MM.1S (cell line): Measurements from ENCODE around the gene MAN2A2.

ENCODE experiments used
- CTCF ChIP-seq: fragments of 300-600 bp; sonication (generic); IDR thresholded peaks from 2 replicates; pipeline ENCODE4 v1.5.1; 2016; ENCODE audit warnings: antibody characterized with exemption, low read length, mixed read lengths
- EZH2 ChIP-seq: fragments of 300-600 bp; sonication (generic); optimal IDR thresholded peaks from 2 replicates; pipeline ENCODE3; 2017; ENCODE audit warnings: low read depth, mild to moderate bottlenecking, antibody characterized with exemption, low read length, mixed read lengths
- EZH2phosphoT487 ChIP-seq: fragments of 300-600 bp; sonication (generic); IDR thresholded peaks from 2 replicates; pipeline ENCODE4 v1.6.1; 2018; ENCODE audit warnings: antibody characterized with exemption, low read length

DNA sequence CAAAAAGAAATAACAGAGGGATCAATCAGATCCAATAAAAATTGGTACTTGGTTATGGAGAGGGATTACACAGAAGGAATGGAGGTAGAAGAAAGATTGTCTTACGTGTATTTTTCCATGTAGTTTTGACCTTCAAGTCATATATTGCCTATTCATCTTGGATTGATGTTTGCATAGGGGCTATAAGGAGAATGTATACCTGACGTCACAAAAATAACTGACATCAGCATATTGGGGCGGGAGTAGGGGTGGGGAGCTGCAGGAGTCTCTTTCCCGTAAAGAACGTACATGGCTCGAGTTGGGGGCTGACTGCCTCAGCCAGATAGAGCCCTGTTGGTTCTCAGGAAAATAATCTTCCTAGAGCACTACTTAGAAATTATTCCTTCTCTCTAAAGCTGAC is 40.6 kb upstream of the MAN2A2 start:
- TF ChIP-seq CTCF (no peak), EZH2 (no peak), EZH2phosphoT487 (no peak)
